Stimulated activated CD8-positive, alpha-beta memory T cell treated with anti-CD3 and anti-CD28 coated beads, Interleukin-4, amount 100 ng/mL, for 48 hours (primary cell): ENCODE measurements around the gene FADS6.
A peak's percentile ranks its signal among the peaks of the same experiment; 100 is the strongest.

Experiments used
- DNase-seq: peaks from one replicate; pipeline ENCODE4 v3.0.0-alpha.2; 2020

The FADS6 gene

GRCh38 chr17:74892974-74893911, at the start of gene FADS6:
Gene FADS6, minus strand, starts transcription at chr17:74893633. Its CDS starts 38 bp downstream, at chr17:74893595.
- no peak for DNase-seq

GRCh38 chr17:74941128-74941725, 47.8 kb upstream of the FADS6 start:
- DNase-seq = no peak

- DNase-seq = no peak
These were observed 46.1 kb upstream of the FADS6 start for GRCh38 chr17:74939534-74939933.

GRCh38 chr17:74938194-74938950, 44.9 kb upstream of the FADS6 start:
- no peak for DNase-seq

- DNase-seq = no peak
These were observed 43.9 kb upstream of the FADS6 start for GRCh38 chr17:74937064-74938051.

- DNase-seq = no peak
These were observed 43.0 kb upstream of the FADS6 start for GRCh38 chr17:74936470-74936799.

- no peak for DNase-seq
These were observed 42.4 kb upstream of the FADS6 start, which contains the start of gene OTOP3 for GRCh38 chr17:74935585-74936469. Gene OTOP3, plus strand, starts transcription at chr17:74935898. Its CDS starts 24 bp downstream, at chr17:74935922.

GRCh38 chr17:74935048-74935447, 41.6 kb upstream of the FADS6 start:
- no peak for DNase-seq

- DNase-seq = no peak
These were observed 37.2 kb upstream of the FADS6 start for GRCh38 chr17:74930535-74931036.

GRCh38 chr17:74928786-74929185, 35.4 kb upstream of the FADS6 start:
- DNase-seq = no peak

- no peak for DNase-seq
These were observed 31.8 kb upstream of the FADS6 start for GRCh38 chr17:74925242-74925641.

GRCh38 chr17:74924250-74924948, 31.0 kb upstream of the FADS6 start, which contains the start of gene OTOP2:
Gene OTOP2, plus strand, starts transcription at chr17:74924273. Its CDS starts 360 bp downstream, at chr17:74924633.
- no peak for DNase-seq

- peak; percentile 89 for DNase-seq
These were observed 30.3 kb upstream of the FADS6 start for GRCh38 chr17:74923538-74924249.

GRCh38 chr17:74922694-74923537, 29.5 kb upstream of the FADS6 start, which contains the start of gene USH1G:
Gene USH1G, minus strand, starts transcription at chr17:74923255. Its CDS starts 182 bp downstream, at chr17:74923073.
- DNase-seq = no peak

GRCh38 chr17:74922172-74922571, 28.7 kb upstream of the FADS6 start:
- no peak for DNase-seq

GRCh38 chr17:74921769-74922168, 28.3 kb upstream of the FADS6 start:
- no peak for DNase-seq

- DNase-seq = no peak
These were observed 27.7 kb upstream of the FADS6 start for GRCh38 chr17:74921026-74921681.

- DNase-seq = no peak
These were observed 27.2 kb upstream of the FADS6 start for GRCh38 chr17:74920642-74921025.
